HG02623 (cell line): ENCODE results near the gene KRTAP19-1.

Experiments used
- ATAC-seq: cut with Tn5 transposase; IDR thresholded peaks from one replicate; pipeline ENCODE4 v1.9.1; 2021; ENCODE audit warnings: moderate library complexity; ENCODE audit not compliant: unreplicated experiment

KRTAP19-1 gene

DNA sequence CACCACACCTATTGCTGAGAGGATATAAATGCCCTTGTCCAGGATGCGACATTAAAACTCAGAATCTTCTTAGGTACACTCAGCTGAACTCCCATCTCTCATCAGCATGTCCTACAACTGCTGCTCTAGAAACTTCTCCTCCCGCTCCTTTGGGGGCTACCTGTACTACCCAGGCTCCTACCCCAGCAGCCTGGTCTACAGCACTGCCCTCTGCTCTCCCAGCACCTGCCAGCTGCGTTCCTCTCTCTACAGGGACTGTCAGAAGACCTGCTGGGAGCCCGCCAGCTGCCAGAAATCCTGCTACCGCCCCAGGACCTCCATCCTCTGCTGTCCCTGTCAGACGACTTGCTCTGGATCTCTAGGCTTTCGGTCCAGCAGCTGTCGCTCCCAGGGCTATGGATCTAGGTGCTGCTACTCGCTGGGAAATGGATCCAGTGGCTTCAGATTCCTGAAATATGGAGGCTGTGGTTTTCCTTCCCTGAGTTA lies 50.0 kb downstream of the KRTAP19-1 start, which contains the start of gene KRTAP13-4:
TSS of gene KRTAP13-4 (plus strand) at position 51 of the 486 bp plus-strand sequence. CDS start at position 107, 56 bp downstream.
- no peak for ATAC-seq
